T-helper 2 cell treated with Interferon-gamma antibody and Interleukin-4, amounts not matched to agents 5 μg/mL and 100 μg/mL, for 36 hours (primary cell): ENCODE data around the gene SRSF10.
"Not testable (repeated sequence)": the region's sequence is repeated elsewhere in the genome, so short reads cannot be mapped to it uniquely, and the experiment has no call there.

Source experiments
- DNase-seq: peaks from one replicate; pipeline ENCODE4 v3.0.0; 2021; ENCODE audit warnings: low spot score
- H3K27ac Mint-ChIP-seq: one replicate; pipeline ENCODE4 v1.8.0; 2021; ENCODE audit warnings: mild to moderate bottlenecking, mixed read lengths
- H3K27me3 Mint-ChIP-seq: one replicate; pipeline ENCODE4 v1.8.0; 2021; ENCODE audit warnings: low read depth, mixed read lengths
- H3K36me3 Mint-ChIP-seq: one replicate; pipeline ENCODE4 v1.8.0; 2021; ENCODE audit warnings: low read depth, mixed read lengths
- H3K4me1 Mint-ChIP-seq: one replicate; pipeline ENCODE4 v1.8.0; 2021; ENCODE audit warnings: low read depth, mixed read lengths
- H3K4me3 Mint-ChIP-seq: one replicate; pipeline ENCODE4 v1.8.0; 2022; ENCODE audit warnings: mild to moderate bottlenecking, moderate library complexity, mixed read lengths
- H3K9me3 Mint-ChIP-seq: one replicate; pipeline ENCODE4 v1.8.0; 2021; ENCODE audit warnings: mixed read lengths

SRSF10 gene

GRCh38 chr1:23958810-23959460, 21.2 kb downstream of the SRSF10 start:
- peaks cover 39% of the 10 kb centered on the region for H3K36me3 Mint-ChIP-seq
- no peaks in the 10 kb centered on the region for H3K9me3 Mint-ChIP-seq
- peak overlapping the region; percentile 100 for H3K27ac Mint-ChIP-seq
- peak overlapping the region; percentile 100 for H3K4me3 Mint-ChIP-seq
- H3K4me1 Mint-ChIP-seq, result peaks cover 40% of the 10 kb centered on the region
- H3K27me3 Mint-ChIP-seq, result no peaks in the 10 kb centered on the region
- peak; percentile 94 for DNase-seq

- H3K27me3 Mint-ChIP-seq, H3K9me3 Mint-ChIP-seq, DNase-seq: not testable (repeated sequence)
- H3K27ac Mint-ChIP-seq, result peak overlapping the region; percentile 100
- peaks cover 38% of the 10 kb centered on the region for H3K4me1 Mint-ChIP-seq
- H3K4me3 Mint-ChIP-seq, result peak overlapping the region; percentile 100
- peaks cover 33% of the 10 kb centered on the region for H3K36me3 Mint-ChIP-seq
Observed at GRCh38 chr1:23958040-23958809, 21.9 kb downstream of the SRSF10 start.

GRCh38 chr1:23957096-23957495, 23.0 kb downstream of the SRSF10 start:
- peak overlapping the region; percentile 66 for H3K4me3 Mint-ChIP-seq
- no peaks in the 10 kb centered on the region for H3K9me3 Mint-ChIP-seq
- H3K27me3 Mint-ChIP-seq, result no peaks in the 10 kb centered on the region
- H3K27ac Mint-ChIP-seq, result peak overlapping the region; percentile 58
- H3K36me3 Mint-ChIP-seq, result peaks cover 24% of the 10 kb centered on the region
- no peak for DNase-seq
- peaks cover 36% of the 10 kb centered on the region for H3K4me1 Mint-ChIP-seq

DNA sequence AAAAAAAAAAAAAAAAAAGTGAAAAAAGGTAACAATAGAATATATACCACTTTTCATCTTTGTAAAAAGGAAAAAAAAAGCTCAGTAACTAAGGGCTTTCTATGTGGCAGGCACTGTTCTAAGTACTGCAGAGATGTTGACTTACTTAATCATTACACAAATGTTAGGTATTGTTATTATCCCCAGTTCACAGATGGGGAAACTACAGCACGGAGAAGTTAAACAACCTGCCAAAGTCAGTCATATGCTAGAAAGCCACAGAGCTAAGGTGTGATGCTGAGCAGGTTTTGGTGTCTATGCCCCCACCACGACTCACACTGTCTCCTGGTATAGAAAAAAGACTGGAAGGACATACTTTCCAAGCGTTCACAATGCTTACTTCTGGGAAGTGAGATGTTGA, 27.1 kb downstream of the SRSF10 start:
- H3K27me3 Mint-ChIP-seq, result no peaks in the 10 kb centered on the region
- no peak for DNase-seq
- no peak overlapping the region for H3K4me3 Mint-ChIP-seq
- H3K27ac Mint-ChIP-seq, result no peak overlapping the region
- no peaks in the 10 kb centered on the region for H3K36me3 Mint-ChIP-seq
- H3K9me3 Mint-ChIP-seq, result no peaks in the 10 kb centered on the region
- peaks cover 20% of the 10 kb centered on the region for H3K4me1 Mint-ChIP-seq

- H3K36me3 Mint-ChIP-seq, result no peaks in the 10 kb centered on the region
- H3K27ac Mint-ChIP-seq, result no peak overlapping the region
- DNase-seq, result no peak
- peaks cover 8% of the 10 kb centered on the region for H3K9me3 Mint-ChIP-seq
- peaks cover 23% of the 10 kb centered on the region for H3K27me3 Mint-ChIP-seq
- no peak overlapping the region for H3K4me3 Mint-ChIP-seq
- peaks cover 3% of the 10 kb centered on the region for H3K4me1 Mint-ChIP-seq
Observed at GRCh38 chr1:23947366-23947765, 32.8 kb downstream of the SRSF10 start.

GRCh38 chr1:23936481-23937176, 43.5 kb downstream of the SRSF10 start:
- H3K4me1 Mint-ChIP-seq, result no peaks in the 10 kb centered on the region
- peaks cover 5% of the 10 kb centered on the region for H3K27me3 Mint-ChIP-seq
- H3K36me3 Mint-ChIP-seq, result no peaks in the 10 kb centered on the region
- no peaks in the 10 kb centered on the region for H3K9me3 Mint-ChIP-seq
- H3K4me3 Mint-ChIP-seq, result no peak overlapping the region
- DNase-seq, result no peak
- H3K27ac Mint-ChIP-seq, result no peak overlapping the region

DNA sequence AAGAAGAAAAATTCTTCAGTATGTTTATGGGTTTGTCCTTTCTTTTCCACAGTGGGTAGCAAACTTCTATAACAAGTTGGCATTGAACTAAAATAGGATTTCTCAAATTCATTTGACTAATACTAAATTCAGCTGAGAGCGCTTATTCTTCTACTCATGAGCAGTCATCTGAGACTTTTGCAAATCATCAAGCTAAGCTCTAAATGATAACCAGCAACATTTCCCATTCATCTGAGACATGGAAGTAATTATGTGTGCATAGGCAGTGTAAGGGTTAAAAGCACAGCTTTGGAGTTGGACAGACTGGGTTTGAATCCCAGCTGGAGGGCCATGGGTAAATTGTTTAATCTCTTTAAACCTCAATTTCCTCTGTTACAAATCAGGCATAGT, 48.6 kb downstream of the SRSF10 start:
- H3K27ac Mint-ChIP-seq, result no peak overlapping the region
- H3K4me1 Mint-ChIP-seq, result no peaks in the 10 kb centered on the region
- no peaks in the 10 kb centered on the region for H3K36me3 Mint-ChIP-seq

GRCh38 chr1:23930861-23931490, 49.2 kb downstream of the SRSF10 start:
- no peak for DNase-seq
- H3K9me3 Mint-ChIP-seq, result no peaks in the 10 kb centered on the region

More for the DNA sequence above, 48.6 kb downstream of the SRSF10 start:
- no peak for DNase-seq
- no peak overlapping the region for H3K4me3 Mint-ChIP-seq
- no peaks in the 10 kb centered on the region for H3K9me3 Mint-ChIP-seq
- peaks cover 8% of the 10 kb centered on the region for H3K27me3 Mint-ChIP-seq

DNA sequence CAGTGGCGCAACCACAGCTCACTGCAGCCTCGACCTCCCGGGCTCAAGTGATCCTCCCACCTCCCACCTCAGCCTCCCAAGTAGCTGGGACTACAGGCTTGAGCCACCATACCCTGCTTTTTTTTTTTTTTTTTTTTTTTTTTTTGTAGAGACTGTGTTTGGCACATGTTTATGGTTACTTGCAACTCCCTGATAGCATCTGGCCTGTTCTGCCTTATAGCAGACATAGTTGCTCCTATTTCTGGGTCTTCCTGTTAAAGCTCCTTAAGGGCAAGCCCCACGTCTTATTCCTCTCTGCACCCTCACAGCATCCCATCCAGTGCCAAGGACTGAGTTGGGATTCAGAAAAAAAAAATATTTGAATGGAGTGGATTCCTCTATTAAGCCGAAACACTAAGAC, 49.9 kb downstream of the SRSF10 start:
- no peaks in the 10 kb centered on the region for H3K4me1 Mint-ChIP-seq
- no peaks in the 10 kb centered on the region for H3K36me3 Mint-ChIP-seq
- no peaks in the 10 kb centered on the region for H3K9me3 Mint-ChIP-seq
- no peak overlapping the region for H3K27ac Mint-ChIP-seq
- DNase-seq, result no peak
- peaks cover 8% of the 10 kb centered on the region for H3K27me3 Mint-ChIP-seq
- no peak overlapping the region for H3K4me3 Mint-ChIP-seq

More at GRCh38 chr1:23930861-23931490, 49.2 kb downstream of the SRSF10 start:
- no peaks in the 10 kb centered on the region for H3K36me3 Mint-ChIP-seq
- H3K27ac Mint-ChIP-seq, result no peak overlapping the region
- no peak overlapping the region for H3K4me3 Mint-ChIP-seq
- H3K4me1 Mint-ChIP-seq, result no peaks in the 10 kb centered on the region
- peaks cover 8% of the 10 kb centered on the region for H3K27me3 Mint-ChIP-seq

GRCh38 chr1:23928789-23929188, 51.3 kb downstream of the SRSF10 start:
- H3K36me3 Mint-ChIP-seq, result no peaks in the 10 kb centered on the region
- H3K27me3 Mint-ChIP-seq, result peaks cover 9% of the 10 kb centered on the region
- no peaks in the 10 kb centered on the region for H3K9me3 Mint-ChIP-seq
- H3K4me3 Mint-ChIP-seq, result no peak overlapping the region
- no peaks in the 10 kb centered on the region for H3K4me1 Mint-ChIP-seq
- H3K27ac Mint-ChIP-seq, result no peak overlapping the region
- no peak for DNase-seq

- Mint-ChIP-seq H3K36me3 (no peaks in the 10 kb centered on the region), H3K4me3 (no peak overlapping the region), H3K4me1 (no peaks in the 10 kb centered on the region), H3K27ac (no peak overlapping the region), H3K27me3 (peaks cover 10% of the 10 kb centered on the region), H3K9me3 (no peaks in the 10 kb centered on the region)
- no peak for DNase-seq
Observed at GRCh38 chr1:23927097-23927496, 53.0 kb downstream of the SRSF10 start.

DNA sequence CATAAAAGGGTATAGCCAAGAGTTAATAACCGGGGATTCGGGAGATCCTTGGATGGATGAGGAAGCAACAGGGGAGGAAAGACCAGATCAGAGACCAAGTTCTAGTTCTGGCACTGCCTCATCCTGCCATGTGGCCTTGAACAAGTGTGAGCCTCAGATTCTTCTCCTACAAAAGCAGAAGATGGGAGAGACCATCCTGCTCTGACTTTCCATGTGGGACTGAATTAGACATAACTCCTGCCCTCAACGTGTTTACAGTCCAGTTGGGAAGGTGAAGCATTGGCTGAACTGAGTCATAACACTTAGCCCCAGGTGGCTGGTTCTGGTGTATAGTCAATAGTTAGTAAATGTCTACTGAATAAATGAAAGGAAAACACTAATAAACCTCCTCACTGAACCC, 54.8 kb downstream of the SRSF10 start:
- H3K27me3 Mint-ChIP-seq, result peaks cover 5% of the 10 kb centered on the region
- no peak for DNase-seq
- H3K27ac Mint-ChIP-seq, result no peak overlapping the region
- H3K4me3 Mint-ChIP-seq, result no peak overlapping the region
- no peaks in the 10 kb centered on the region for H3K9me3 Mint-ChIP-seq
- no peaks in the 10 kb centered on the region for H3K36me3 Mint-ChIP-seq
- H3K4me1 Mint-ChIP-seq, result peaks cover 2% of the 10 kb centered on the region

DNA sequence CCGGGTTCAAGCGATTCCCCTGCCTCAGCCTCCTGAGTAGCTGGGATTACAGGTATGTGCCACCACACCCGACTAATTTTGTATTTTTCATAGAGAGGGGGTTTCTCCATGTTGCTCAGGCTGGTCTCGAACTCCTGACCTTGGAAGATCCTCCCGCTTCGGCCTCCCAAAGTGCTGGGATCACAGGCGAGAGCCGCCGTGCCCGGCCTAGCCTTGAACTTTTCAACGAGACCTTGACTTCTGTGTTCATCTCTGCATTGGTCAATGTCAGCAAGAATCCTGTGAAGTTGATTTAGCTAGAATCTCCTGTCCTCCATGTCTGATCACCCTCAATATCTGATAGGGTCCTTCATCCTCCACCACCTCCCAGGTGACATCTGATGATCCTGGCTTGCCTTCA, 55.5 kb downstream of the SRSF10 start:
- H3K4me1 Mint-ChIP-seq, result peaks cover 6% of the 10 kb centered on the region
- peaks cover 5% of the 10 kb centered on the region for H3K27me3 Mint-ChIP-seq
- no peak for DNase-seq
- no peaks in the 10 kb centered on the region for H3K36me3 Mint-ChIP-seq
- H3K4me3 Mint-ChIP-seq, result no peak overlapping the region
- H3K27ac Mint-ChIP-seq, result no peak overlapping the region
- H3K9me3 Mint-ChIP-seq, result no peaks in the 10 kb centered on the region
